Epidermal melanocyte (primary cell): ENCODE data around the gene KLF9.

Experiments
- DNase-seq: peaks from one replicate; pipeline ENCODE4 v3.0.0; 2011; ENCODE audit warnings: low spot score; ENCODE audit not compliant: insufficient read length

KLF9 gene

GRCh38 chr9:70413799-70414775 lies at the start of gene KLF9:
Gene KLF9, minus strand, starts transcription at chr9:70414657. Its CDS starts 1,294 bp downstream, at chr9:70413363.
- DNase-seq: peak; percentile 97

GRCh38 chr9:70463877-70464276 lies 49.4 kb upstream of the KLF9 start:
- DNase-seq: no peak

- DNase-seq: no peak
Measured at GRCh38 chr9:70462300-70462699, 47.8 kb upstream of the KLF9 start.

GRCh38 chr9:70457235-70457634 lies 42.8 kb upstream of the KLF9 start:
- no peak for DNase-seq

GRCh38 chr9:70455993-70456704 lies 41.7 kb upstream of the KLF9 start:
- no peak for DNase-seq

GRCh38 chr9:70452365-70452764 lies 37.9 kb upstream of the KLF9 start:
- DNase-seq: no peak

GRCh38 chr9:70451765-70452164 lies 37.3 kb upstream of the KLF9 start:
- DNase-seq: no peak

- DNase-seq: no peak
Measured at GRCh38 chr9:70450738-70451137, 36.3 kb upstream of the KLF9 start.

GRCh38 chr9:70449461-70449860 lies 35.0 kb upstream of the KLF9 start:
- DNase-seq: no peak

GRCh38 chr9:70448919-70449318 lies 34.5 kb upstream of the KLF9 start:
- DNase-seq: no peak

- no peak for DNase-seq
Measured at GRCh38 chr9:70444904-70445303, 30.4 kb upstream of the KLF9 start.

GRCh38 chr9:70442328-70442848 lies 27.9 kb upstream of the KLF9 start:
- no peak for DNase-seq

GRCh38 chr9:70441622-70442021 lies 27.2 kb upstream of the KLF9 start:
- DNase-seq: no peak

GRCh38 chr9:70439991-70440706 lies 25.7 kb upstream of the KLF9 start:
- no peak for DNase-seq

- DNase-seq: no peak
Measured at GRCh38 chr9:70438341-70438928, 24.0 kb upstream of the KLF9 start.

GRCh38 chr9:70435948-70436347 lies 21.5 kb upstream of the KLF9 start:
- DNase-seq: no peak

GRCh38 chr9:70429899-70430298 lies 15.4 kb upstream of the KLF9 start:
- DNase-seq: no peak

- DNase-seq: no peak
Measured at GRCh38 chr9:70428781-70429180, 14.3 kb upstream of the KLF9 start.

GRCh38 chr9:70427161-70427945 lies 12.9 kb upstream of the KLF9 start:
- no peak for DNase-seq

GRCh38 chr9:70425192-70425591 lies 10.7 kb upstream of the KLF9 start:
- no peak for DNase-seq
